ENCODE measurements around the gene TEAD1. TPM values are rescaled to one million over a fixed set of nuclear protein-coding genes. Genes with fewer than 3 reads are reported as not detected.

TEAD1 gene
- total and polyA plus RNA-seq, 10 of the 15 experiments (the other 5 are each of a cell fraction or from before 2014, with no cell fraction given) = 0.01 to 0.59 (median 0.04) TPM; not detected in 6

DNA sequence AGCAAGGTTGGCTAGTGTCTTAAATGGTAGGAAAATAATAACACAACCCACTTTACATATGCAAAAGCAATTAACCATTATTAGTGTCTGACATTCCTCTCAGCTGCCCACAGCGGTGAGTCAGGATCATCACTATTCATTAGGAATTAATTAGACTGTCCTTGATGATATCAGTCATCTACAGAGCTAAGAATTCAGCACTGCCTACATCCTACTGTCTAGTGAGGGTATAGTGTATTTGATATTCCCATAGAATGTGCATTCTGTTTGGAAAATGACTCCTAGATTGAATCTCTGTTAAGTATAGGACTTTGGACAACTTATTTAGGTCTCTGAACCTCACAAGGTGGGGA, 82.2 kb downstream of the TEAD1 start:
- CTCF ChIA-PET = no interaction called here
- H2AFZ ChIP-seq (ENCODE audit: control insufficient read depth, low read depth, low read length) = no peak overlapping the region
- WGBS (ENCODE audit: insufficient coverage, insufficient replicate concordance, low lambda C conversion rate, missing lambda C conversion rate) = 29% methylated on average over 1 of the region's 1 CpG
- intact Hi-C loops (cut with micrococcal nuclease; ENCODE audit: unreplicated experiment) = no loop called here
- no peak overlapping the region for H3K4me3 ChIP-seq
- SMC1A ChIA-PET (ENCODE audit: uncharacterized antibody, unreplicated experiment) = no interaction called here
- no peak overlapping the region for H3K9ac ChIP-seq (ENCODE audit: control insufficient read depth, insufficient read depth, low read length)
- H4K20me1 ChIP-seq (ENCODE audit: control insufficient read depth, insufficient read depth) = no peaks in the 10 kb centered on the region
- H3K4me1 ChIP-seq (ENCODE audit: control insufficient read depth, insufficient read depth, low read length) = no peaks in the 10 kb centered on the region
- BruUV-seq (replicated peaks) = no TSS peak
- H3K27me3 ChIP-seq (replicated peaks in 1 of 2; ENCODE audit: control insufficient read depth in 2 of 2, insufficient read depth in 2 of 2, low read length in 1 of 2) = no peaks in the 10 kb centered on the region; a peak in 1 of 4 replicates
- DNase-seq (ENCODE audit: low read depth, low spot score) (no peak), FAIRE-seq (no peak), ATAC-seq (no peak)
- H3K36me3 ChIP-seq (ENCODE audit: control insufficient read depth in 2 of 2, insufficient read depth in 2 of 2, low read length in 1 of 2) = no peaks in the 10 kb centered on the region
- RAD21 ChIA-PET (ENCODE audit: unreplicated experiment) = no interaction called here
- TF ChIP-seq MXI1 (IDR thresholded peaks at IDR 0.05; ENCODE audit: low read depth, low read length) = no peak
- TF ChIP-seq SMC3 (IDR thresholded peaks at IDR 0.05; ENCODE audit: borderline replicate concordance, low read length) = no peak
- TF ChIP-seq CHD1 (IDR thresholded peaks at IDR 0.05; ENCODE audit: low read depth, low read length) = no peak
- no peak for TF ChIP-seq JUND (IDR thresholded peaks at IDR 0.05; ENCODE audit: low read depth, low read length)
- no peak for TF ChIP-seq BMI1 (IDR thresholded peaks at IDR 0.05; ENCODE audit: borderline replicate concordance)
- TF ChIP-seq TCF3 (IDR thresholded peaks at IDR 0.05; ENCODE audit: borderline replicate concordance, insufficient read depth, low read depth, low read length) = no peak
- TF ChIP-seq, protein P1, sequence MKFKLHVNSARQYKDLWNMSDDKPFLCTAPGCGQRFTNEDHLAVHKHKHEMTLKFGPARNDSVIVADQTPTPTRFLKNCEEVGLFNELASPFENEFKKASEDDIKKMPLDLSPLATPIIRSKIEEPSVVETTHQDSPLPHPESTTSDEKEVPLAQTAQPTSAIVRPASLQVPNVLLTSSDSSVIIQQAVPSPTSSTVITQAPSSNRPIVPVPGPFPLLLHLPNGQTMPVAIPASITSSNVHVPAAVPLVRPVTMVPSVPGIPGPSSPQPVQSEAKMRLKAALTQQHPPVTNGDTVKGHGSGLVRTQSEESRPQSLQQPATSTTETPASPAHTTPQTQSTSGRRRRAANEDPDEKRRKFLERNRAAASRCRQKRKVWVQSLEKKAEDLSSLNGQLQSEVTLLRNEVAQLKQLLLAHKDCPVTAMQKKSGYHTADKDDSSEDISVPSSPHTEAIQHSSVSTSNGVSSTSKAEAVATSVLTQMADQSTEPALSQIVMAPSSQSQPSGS (IDR thresholded peaks at IDR 0.05; ENCODE audit: low read length) = no peak
- no peak for TF ChIP-seq SUPT20H (IDR thresholded peaks at IDR 0.05; ENCODE audit: borderline replicate concordance, control insufficient read depth, low read depth, low read length)
- TF ChIP-seq ETV6 (conservative IDR thresholded peaks at IDR 0.05 in 1 of 2, IDR thresholded peaks at IDR 0.05 in 1 of 2; ENCODE audit: borderline replicate concordance in 1 of 2, low read depth in 1 of 2) = no peak
- no peak for TF ChIP-seq KLF5 (IDR thresholded peaks at IDR 0.05; ENCODE audit: partially characterized antibody)
- no peak for TF ChIP-seq KAT2A (conservative IDR thresholded peaks at IDR 0.05; ENCODE audit: control insufficient read depth, low read depth, low read length)
- TF ChIP-seq HDGF (IDR thresholded peaks at IDR 0.05) = no peak
- no peak for TF ChIP-seq IKZF1 (conservative IDR thresholded peaks at IDR 0.05)
- TF ChIP-seq, protein P2, sequence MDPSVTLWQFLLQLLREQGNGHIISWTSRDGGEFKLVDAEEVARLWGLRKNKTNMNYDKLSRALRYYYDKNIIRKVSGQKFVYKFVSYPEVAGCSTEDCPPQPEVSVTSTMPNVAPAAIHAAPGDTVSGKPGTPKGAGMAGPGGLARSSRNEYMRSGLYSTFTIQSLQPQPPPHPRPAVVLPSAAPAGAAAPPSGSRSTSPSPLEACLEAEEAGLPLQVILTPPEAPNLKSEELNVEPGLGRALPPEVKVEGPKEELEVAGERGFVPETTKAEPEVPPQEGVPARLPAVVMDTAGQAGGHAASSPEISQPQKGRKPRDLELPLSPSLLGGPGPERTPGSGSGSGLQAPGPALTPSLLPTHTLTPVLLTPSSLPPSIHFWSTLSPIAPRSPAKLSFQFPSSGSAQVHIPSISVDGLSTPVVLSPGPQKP (IDR thresholded peaks at IDR 0.05; ENCODE audit: low read depth, low read length) = no peak
- H3K4me2 ChIP-seq (ENCODE audit: control insufficient read depth, insufficient read depth) = no peak overlapping the region
- POLR2A ChIA-PET = no interaction called here
- no peaks in the 10 kb centered on the region for H3K79me2 ChIP-seq (ENCODE audit: control insufficient read depth, insufficient read depth, low read length)
- in situ Hi-C loops (cut with MboI) = no loop called here
- H3K27ac ChIP-seq (ENCODE audit: control insufficient read depth, insufficient read depth) = no peak overlapping the region
- H3K9me3 ChIP-seq (replicated peaks; ENCODE audit: control insufficient read depth, insufficient read depth, low read length) = no peaks in the 10 kb centered on the region
